ENCODE measurements around the gene SURF4.

GRCh38 chr9:133344071-133344470 is 31.8 kb downstream of the SURF4 start:
- TF ChIP-seq CTCF (IDR thresholded peaks at IDR 0.05) (no peak), ZNF121 (CRISPR knock-in tag; IDR thresholded peaks at IDR 0.05) (no peak)
